Brain pericyte (primary cell): ENCODE results near the gene ADIPOR1.
A peak's percentile ranks its signal among the peaks of the same experiment; 100 is the strongest.
"Not testable (repeated sequence)": the region's sequence is repeated elsewhere in the genome, so short reads cannot be mapped to it uniquely, and the experiment has no call there.

ENCODE experiments used
- DNase-seq: peaks from one replicate; pipeline ENCODE4 v3.0.0-alpha.2; 2012; ENCODE audit warnings: low read depth, low spot score

Gene ADIPOR1

GRCh38 chr1:202938287-202938925, 19.7 kb downstream of the ADIPOR1 start:
- DNase-seq = no peak

- not testable (repeated sequence) for DNase-seq
These were observed 21.7 kb downstream of the ADIPOR1 start for GRCh38 chr1:202936409-202936808.

GRCh38 chr1:202935844-202936243, 22.3 kb downstream of the ADIPOR1 start:
- DNase-seq = no peak

- DNase-seq = no peak
These were observed 23.4 kb downstream of the ADIPOR1 start for GRCh38 chr1:202934755-202935154.

- DNase-seq = no peak
These were observed 25.6 kb downstream of the ADIPOR1 start for GRCh38 chr1:202932476-202932875.

- peak; percentile 96 for DNase-seq
These were observed 31.3 kb downstream of the ADIPOR1 start, which contains the start of gene KLHL12 for GRCh38 chr1:202926581-202927491. KLHL12 (minus strand) TSS chr1:202927234; CDS start chr1:202925162, 2,072 bp downstream.

GRCh38 chr1:202923533-202923932, 34.6 kb downstream of the ADIPOR1 start:
- DNase-seq = no peak

GRCh38 chr1:202919615-202920014, 38.5 kb downstream of the ADIPOR1 start:
- DNase-seq = no peak

GRCh38 chr1:202915146-202915545, 43.0 kb downstream of the ADIPOR1 start:
- DNase-seq = no peak

GRCh38 chr1:202912476-202912875, 45.6 kb downstream of the ADIPOR1 start:
- not testable (repeated sequence) for DNase-seq

GRCh38 chr1:202909494-202909893, 48.6 kb downstream of the ADIPOR1 start:
- no peak for DNase-seq

- no peak for DNase-seq
These were observed 49.1 kb downstream of the ADIPOR1 start for GRCh38 chr1:202908998-202909397.

GRCh38 chr1:202905331-202905730, 52.8 kb downstream of the ADIPOR1 start:
- no peak for DNase-seq

GRCh38 chr1:202903808-202904207, 54.3 kb downstream of the ADIPOR1 start:
- not testable (repeated sequence) for DNase-seq

GRCh38 chr1:202901555-202901954, 56.6 kb downstream of the ADIPOR1 start:
- DNase-seq = no peak

GRCh38 chr1:202892501-202892900, 65.6 kb downstream of the ADIPOR1 start:
- no peak for DNase-seq
